Tibial artery (tissue), 4 donors: ENCODE measurements around the gene PLP2.
"Not testable (repeated sequence)": the region's sequence is repeated elsewhere in the genome, so short reads cannot be mapped to it uniquely, and the experiment has no call there.

Experiments used
- DNase-seq, 2 donors: peaks; one replicate each; pipeline ENCODE4 v3.0.0-alpha.2; 2019
- H3K27ac ChIP-seq, 2 donors: fragments of 200-600 bp; sonication (generic) in 1 of 2; 1 replicate in 1 of 2; 2 replicates in 1 of 2; pipeline ENCODE4 v1.5.1; 2018 to 2019; ENCODE audit warnings: mild to moderate bottlenecking in 1 of 2
- H3K27me3 ChIP-seq, 2 donors: fragments of 200-600 bp; sonication (generic) in 1 of 2; one replicate each; pipeline versions ENCODE4 v1.5.1 to v1.6.0; 2016 to 2019
- H3K36me3 ChIP-seq, 3 donors: fragments of 200-600 bp; sonication (generic) in 2 of 3; one replicate each; pipeline ENCODE4 v1.5.1; 2016 to 2019; ENCODE audit warnings: mild to moderate bottlenecking in 2 of 3
- H3K4me1 ChIP-seq, 4 donors: fragments of 200-600 bp; sonication (generic) in 2 of 4; 1 replicate in 3 of 4; 2 replicates in 1 of 4; pipeline ENCODE4 v1.5.1; 2016 to 2019
- H3K4me3 ChIP-seq, 2 donors: fragments of 200-600 bp; sonication (generic) in 1 of 2; 1 replicate in 1 of 2; 2 replicates in 1 of 2; pipeline ENCODE4 v1.5.1; 2018 to 2019; ENCODE audit warnings: mild to moderate bottlenecking in 2 of 2
- H3K9me3 ChIP-seq, 3 donors: fragments of 200-600 bp; sonication (generic) in 1 of 3; one replicate each; pipeline ENCODE4 v1.5.1; 2016 to 2019
- intact Hi-C: fragments of 100-400 bp; cut with DNase I; formaldehyde crosslinking; loops from one replicate; pipeline ENCODE4 v1.15.0; 2023; ENCODE audit warnings: low total_unique reads
- TF ChIP-seq, protein P1 (sequence below), 2 experiments: fragments of 200-600 bp in 1 of 2; fragments of 450-650 bp in 1 of 2; IDR thresholded peaks; one replicate each; pipeline ENCODE4 v1.5.1; 2017 to 2019; ENCODE audit warnings: antibody characterized with exemption in 2 of 2, mild to moderate bottlenecking in 1 of 2, moderate library complexity in 1 of 2

The PLP2 gene

GRCh38 chrX:49165901-49166881, 5.5 kb upstream of the PLP2 start:
- Histone ChIP-seq H3K36me3 (no peaks in the 10 kb centered on the region), H3K4me1 (peaks cover 0 to 25% (median 9%) of the 10 kb centered on the region in 4 donors), H3K4me3 (peak overlapping the region; percentile 54 to 58), H3K27me3 (no peaks in the 10 kb centered on the region), H3K9me3 (no peaks in the 10 kb centered on the region), H3K27ac (peak overlapping the region; percentile 90 to 97)
- TF ChIP-seq, protein P1, sequence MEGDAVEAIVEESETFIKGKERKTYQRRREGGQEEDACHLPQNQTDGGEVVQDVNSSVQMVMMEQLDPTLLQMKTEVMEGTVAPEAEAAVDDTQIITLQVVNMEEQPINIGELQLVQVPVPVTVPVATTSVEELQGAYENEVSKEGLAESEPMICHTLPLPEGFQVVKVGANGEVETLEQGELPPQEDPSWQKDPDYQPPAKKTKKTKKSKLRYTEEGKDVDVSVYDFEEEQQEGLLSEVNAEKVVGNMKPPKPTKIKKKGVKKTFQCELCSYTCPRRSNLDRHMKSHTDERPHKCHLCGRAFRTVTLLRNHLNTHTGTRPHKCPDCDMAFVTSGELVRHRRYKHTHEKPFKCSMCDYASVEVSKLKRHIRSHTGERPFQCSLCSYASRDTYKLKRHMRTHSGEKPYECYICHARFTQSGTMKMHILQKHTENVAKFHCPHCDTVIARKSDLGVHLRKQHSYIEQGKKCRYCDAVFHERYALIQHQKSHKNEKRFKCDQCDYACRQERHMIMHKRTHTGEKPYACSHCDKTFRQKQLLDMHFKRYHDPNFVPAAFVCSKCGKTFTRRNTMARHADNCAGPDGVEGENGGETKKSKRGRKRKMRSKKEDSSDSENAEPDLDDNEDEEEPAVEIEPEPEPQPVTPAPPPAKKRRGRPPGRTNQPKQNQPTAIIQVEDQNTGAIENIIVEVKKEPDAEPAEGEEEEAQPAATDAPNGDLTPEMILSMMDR (IDR thresholded peaks at IDR 0.05) = peak in 1 of 2 experiments; percentile 29
- peak; percentile 74 to 92 for DNase-seq
- intact Hi-C loops = no loop called here

- TF ChIP-seq, protein P1 (IDR thresholded peaks at IDR 0.05) = no peak
- Histone ChIP-seq H3K27me3 (no peaks in the 10 kb centered on the region), H3K4me3 (peak overlapping the region; percentile 54 to 58), H3K36me3 (no peaks in the 10 kb centered on the region), H3K27ac (peak overlapping the region; percentile 90 to 97), H3K9me3 (no peaks in the 10 kb centered on the region), H3K4me1 (peaks cover 0 to 25% (median 9%) of the 10 kb centered on the region in 4 donors)
- intact Hi-C loops = no loop called here
- DNase-seq = peak; percentile 81 to 96
These were observed 4.6 kb upstream of the PLP2 start for GRCh38 chrX:49166914-49167739.

DNA sequence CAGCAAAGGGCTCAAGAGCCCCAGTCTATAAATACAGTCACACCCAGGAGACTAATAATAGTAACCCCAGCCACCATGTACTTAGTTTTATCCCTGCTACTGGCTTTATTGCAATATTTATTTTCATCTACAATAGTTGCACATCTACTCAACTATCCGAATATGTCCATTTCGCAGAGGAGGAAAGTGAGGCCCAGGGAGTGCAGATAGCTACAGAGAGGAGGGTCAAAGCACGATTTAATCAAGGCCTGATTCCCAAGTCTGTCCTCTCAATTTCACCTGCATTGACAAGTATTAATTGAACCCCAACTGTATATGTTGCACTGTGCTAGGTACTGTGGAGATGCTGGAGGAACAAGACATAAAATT, 4.0 kb upstream of the PLP2 start:
- Histone ChIP-seq H3K4me3 (peak overlapping the region; percentile 54 to 58), H3K27ac (peak overlapping the region; percentile 90 to 97), H3K36me3 (no peaks in the 10 kb centered on the region), H3K4me1 (peaks cover 0 to 25% (median 9%) of the 10 kb centered on the region in 4 donors), H3K27me3 (no peaks in the 10 kb centered on the region), H3K9me3 (no peaks in the 10 kb centered on the region)
- intact Hi-C loops = no loop called here
- TF ChIP-seq, protein P1 (IDR thresholded peaks at IDR 0.05) = no peak
- no peak for DNase-seq

DNA sequence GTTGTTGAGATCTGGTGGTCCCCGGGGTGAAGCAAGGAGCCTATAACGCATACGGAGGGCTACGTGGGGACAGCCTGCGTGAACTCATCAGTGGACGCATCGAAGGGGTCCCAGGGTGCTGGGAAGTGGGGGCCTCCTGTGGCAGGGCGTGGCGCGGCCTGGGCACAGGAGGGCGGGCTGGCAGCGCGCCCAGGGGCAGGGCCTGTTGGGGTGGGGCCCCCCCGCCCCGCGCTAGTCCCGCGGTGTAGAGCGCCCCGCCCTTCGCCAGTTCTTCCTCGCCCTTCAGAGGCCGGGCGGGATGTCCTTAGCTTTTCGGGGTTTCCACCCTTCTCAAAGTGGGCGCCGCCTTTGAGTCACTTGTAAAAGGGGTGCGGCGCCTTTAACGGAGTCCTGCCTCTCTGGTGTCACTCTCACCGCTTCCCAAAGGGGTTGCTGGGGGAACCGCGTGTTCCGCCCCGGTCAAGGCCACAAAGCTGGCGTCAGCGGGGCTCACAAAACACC, 632 bp downstream of the PLP2 start:
- DNase-seq = peak; percentile 77 to 87
- H3K27ac ChIP-seq = peak overlapping the region; percentile 94 to 97
- H3K36me3 ChIP-seq = peaks cover 0 to 25% (median 18%) of the 10 kb centered on the region in 3 donors
- H3K9me3 ChIP-seq = no peaks in the 10 kb centered on the region
- H3K4me1 ChIP-seq = peaks cover 0 to 23% (median 9%) of the 10 kb centered on the region in 4 donors
- intact Hi-C loops = no loop called here
- H3K27me3 ChIP-seq = no peaks in the 10 kb centered on the region
- peak overlapping the region; percentile 84 to 87 for H3K4me3 ChIP-seq
- TF ChIP-seq, protein P1 (IDR thresholded peaks at IDR 0.05) = no peak

- H3K4me1 ChIP-seq = peaks cover 0 to 16% (median 9%) of the 10 kb centered on the region in 4 donors
- DNase-seq, H3K27me3 ChIP-seq, H3K9me3 ChIP-seq, intact Hi-C loops: not testable (repeated sequence)
- peak overlapping the region in 1 of 2 donors; percentile 84 for H3K4me3 ChIP-seq
- peak overlapping the region; percentile 94 to 97 for H3K27ac ChIP-seq
- peaks cover 0 to 37% (median 22%) of the 10 kb centered on the region in 3 donors for H3K36me3 ChIP-seq
These were observed 1.8 kb downstream of the PLP2 start for GRCh38 chrX:49173544-49173943.
